SK-N-SH treated with all-trans-retinoic acid at 6 μM for 48 hours (cell line): ENCODE results near the gene CFAP74.

Experiments used
- ATAC-seq: fragments of 200-7000 bp; cut with Tn5 transposase; 3 replicates; pipeline ENCODE4 v1.9.1; 2020; ENCODE audit warnings: mild to moderate bottlenecking, moderate library complexity
- ARNTL ChIP-seq: fragments of 450-650 bp; formaldehyde crosslinking; IDR thresholded peaks from 2 replicates; pipeline ENCODE4 v1.5.0; 2020; ENCODE audit warnings: low read depth, mild to moderate bottlenecking, moderate library complexity, borderline replicate concordance
- BACH2 ChIP-seq: fragments of 250-450 bp; sonication (Bioruptor Pico); IDR thresholded peaks from 2 replicates; pipeline ENCODE4 v1.9.0; 2021; ENCODE audit warnings: mild to moderate bottlenecking, borderline replicate concordance
- CSDC2 ChIP-seq: fragments of 250-450 bp; sonication (Bioruptor Pico); IDR thresholded peaks from 2 replicates; pipeline ENCODE4 v1.5.0; 2020; ENCODE audit warnings: mild to moderate bottlenecking, moderate library complexity
- ESRRG ChIP-seq: fragments of 250-450 bp; sonication (Bioruptor Pico); IDR thresholded peaks from 2 replicates; pipeline ENCODE4 v1.6.1; 2021; ENCODE audit warnings: mild to moderate bottlenecking
- GLIS3 ChIP-seq: fragments of 250-450 bp; sonication (Bioruptor Pico); IDR thresholded peaks from 2 replicates; pipeline ENCODE4 v1.5.0; 2020; ENCODE audit warnings: mild to moderate bottlenecking, moderate library complexity
- ISL1 ChIP-seq: fragments of 250-450 bp; sonication (Bioruptor Pico); IDR thresholded peaks from 2 replicates; pipeline ENCODE4 v2.1.2; 2022; ENCODE audit warnings: mild to moderate bottlenecking, moderate library complexity
- OSR1 ChIP-seq: fragments of 250-450 bp; sonication (Bioruptor Pico); IDR thresholded peaks from 2 replicates; pipeline ENCODE4 v1.8.0; 2022; ENCODE audit warnings: moderate library complexity, mild to moderate bottlenecking, inconsistent platforms
- POU6F1 ChIP-seq: fragments of 250-450 bp; sonication (Bioruptor Pico); IDR thresholded peaks from 2 replicates; pipeline ENCODE4 v1.8.0; 2021; ENCODE audit warnings: low read depth, mild to moderate bottlenecking, moderate library complexity, borderline replicate concordance
- PPARA ChIP-seq: fragments of 250-450 bp; sonication (Bioruptor Pico); IDR thresholded peaks from 2 replicates; pipeline ENCODE4 v1.5.0; 2020; ENCODE audit warnings: mild to moderate bottlenecking, borderline replicate concordance
- RARB ChIP-seq: fragments of 250-450 bp; sonication (Bioruptor Pico); IDR thresholded peaks from 2 replicates; pipeline ENCODE4 v1.8.0; 2021; ENCODE audit warnings: mild to moderate bottlenecking, moderate library complexity
- SNAI2 ChIP-seq: fragments of 250-450 bp; sonication (Bioruptor Pico); IDR thresholded peaks from 2 replicates; pipeline ENCODE4 v1.5.0; 2020; ENCODE audit warnings: mild to moderate bottlenecking, moderate library complexity
- TCF4 ChIP-seq: fragments of 250-450 bp; sonication (Bioruptor Pico); IDR thresholded peaks from 2 replicates; pipeline ENCODE4 v1.8.0; 2021; ENCODE audit warnings: mild to moderate bottlenecking, moderate library complexity, borderline replicate concordance
- TOX ChIP-seq: fragments of 250-450 bp; sonication (Bioruptor Pico); IDR thresholded peaks from 2 replicates; pipeline ENCODE4 v1.8.0; 2021; ENCODE audit warnings: mild to moderate bottlenecking, moderate library complexity, borderline replicate concordance
- TSHZ2 ChIP-seq: fragments of 250-450 bp; sonication (Bioruptor Pico); IDR thresholded peaks from 2 replicates; pipeline ENCODE4 v1.5.0; 2020; ENCODE audit warnings: mild to moderate bottlenecking, moderate library complexity
- ZC3H10 ChIP-seq: fragments of 250-450 bp; sonication (Bioruptor Pico); IDR thresholded peaks from 2 replicates; pipeline ENCODE4 v1.5.1; 2021; ENCODE audit warnings: mild to moderate bottlenecking, moderate library complexity
- ZFP3 ChIP-seq: fragments of 250-450 bp; sonication (Bioruptor Pico); IDR thresholded peaks from 2 replicates; pipeline ENCODE4 v1.5.0; 2020; ENCODE audit warnings: mild to moderate bottlenecking, moderate library complexity
- ZFP30 ChIP-seq: fragments of 450-650 bp; formaldehyde crosslinking; IDR thresholded peaks from 2 replicates; pipeline ENCODE4 v1.5.0; 2022; ENCODE audit warnings: mild to moderate bottlenecking, moderate library complexity
- ZNF565 ChIP-seq: fragments of 450-650 bp; formaldehyde crosslinking; conservative IDR thresholded peaks from 2 replicates; pipeline ENCODE4 v1.5.0; 2020; ENCODE audit warnings: low read depth, mild to moderate bottlenecking, moderate library complexity
- ZNF70 ChIP-seq: fragments of 450-650 bp; formaldehyde crosslinking; IDR thresholded peaks from 2 replicates; pipeline ENCODE4 v1.5.0; 2020; ENCODE audit warnings: mild to moderate bottlenecking, moderate library complexity
- ZNF8 ChIP-seq: fragments of 450-650 bp; formaldehyde crosslinking; IDR thresholded peaks from 2 replicates; pipeline ENCODE4 v1.5.0; 2020; ENCODE audit warnings: mild to moderate bottlenecking, moderate library complexity

The CFAP74 gene

GRCh38 chr1:2020310-2020655, 16.7 kb upstream of the CFAP74 start:
- TF ChIP-seq GLIS3 (CRISPR knock-in tag) (no peak), ZNF565 (CRISPR knock-in tag) (no peak), ESRRG (CRISPR knock-in tag) (no peak), ARNTL (CRISPR knock-in tag) (no peak), TOX (CRISPR knock-in tag) (no peak), CSDC2 (CRISPR knock-in tag) (no peak), OSR1 (CRISPR knock-in tag) (no peak)
- TF ChIP-seq, all 23 proteins: peak for 0
- no peak for ATAC-seq

DNA sequence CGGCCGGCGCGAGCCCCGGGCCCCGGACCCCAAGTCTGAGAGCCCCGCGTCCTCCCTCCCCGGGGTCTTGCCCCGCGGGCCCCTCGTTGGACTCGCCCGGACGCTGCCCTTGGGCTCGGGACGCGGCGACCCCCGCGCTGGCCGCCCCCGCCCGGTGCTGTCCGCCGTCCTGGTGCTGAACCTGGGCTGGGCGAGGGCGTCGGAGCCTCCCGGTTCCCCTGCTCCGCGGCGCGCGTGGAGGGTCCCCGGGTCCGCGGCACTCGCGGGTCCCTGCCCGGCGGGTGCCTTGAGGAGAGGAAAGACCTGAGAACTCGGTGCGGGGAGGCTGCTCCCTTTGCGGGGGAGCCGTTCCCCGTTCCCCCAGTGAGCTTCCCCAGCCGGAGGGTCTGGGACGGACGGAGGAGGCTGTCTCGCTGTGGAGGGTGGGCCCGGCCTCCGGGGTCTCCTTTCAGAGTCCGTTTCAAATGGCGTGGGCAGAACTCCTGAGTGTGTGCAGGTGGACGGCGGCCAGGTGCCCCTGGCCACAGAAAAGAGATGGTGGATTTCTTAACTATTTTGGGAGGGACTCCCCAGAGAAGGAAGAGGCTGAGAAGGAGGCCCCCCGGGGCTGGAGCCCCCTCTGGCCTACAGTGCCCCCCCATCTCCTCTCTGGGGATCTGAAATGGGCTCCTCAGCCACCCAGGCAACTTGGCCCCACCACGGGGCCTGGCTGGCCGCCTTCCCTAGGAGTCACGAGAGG, 16.2 kb upstream of the CFAP74 start:
- ATAC-seq, result no peak

DNA sequence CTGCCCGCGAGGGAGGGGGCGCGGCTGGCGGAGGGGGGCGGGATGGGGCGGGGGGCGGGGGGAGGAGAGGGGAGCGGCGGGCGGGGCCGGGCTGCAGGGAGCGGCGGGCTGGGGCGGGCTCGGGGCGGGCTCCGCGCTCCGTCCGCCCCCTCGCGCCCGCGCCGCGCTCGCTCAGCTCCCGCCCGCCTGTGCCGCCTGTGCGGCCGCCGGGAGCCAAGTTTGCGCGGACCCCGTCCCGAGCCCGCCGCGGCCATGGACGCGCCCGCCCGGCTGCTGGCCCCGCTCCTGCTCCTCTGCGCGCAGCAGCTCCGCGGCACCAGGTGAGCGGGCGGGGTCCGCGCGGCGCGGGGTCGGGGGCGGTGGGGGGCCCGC, 15.6 kb upstream of the CFAP74 start, which contains the start of gene GABRD:
GABRD (plus strand) TSS at position 174 of the 372 bp plus-strand sequence; CDS start at position 253, 79 bp downstream.
- ATAC-seq, result 0 out of 3 replicates have a peak, but pooled peaks have one; percentile 29
- no peak for TF ChIP-seq ISL1 (CRISPR knock-in tag)
- no peak for TF ChIP-seq ESRRG (CRISPR knock-in tag)
- TF ChIP-seq ZNF565 (CRISPR knock-in tag), result no peak
- no peak for TF ChIP-seq TCF4 (CRISPR knock-in tag)
- TF ChIP-seq ZFP30, result no peak
- TF ChIP-seq SNAI2 (CRISPR knock-in tag), result no peak
- TF ChIP-seq TSHZ2 (CRISPR knock-in tag), result no peak
- TF ChIP-seq ZNF70 (CRISPR knock-in tag), result no peak
- TF ChIP-seq CSDC2 (CRISPR knock-in tag), result no peak
- no peak for TF ChIP-seq PPARA (CRISPR knock-in tag)
- no peak for TF ChIP-seq OSR1 (CRISPR knock-in tag)
- TF ChIP-seq GLIS3 (CRISPR knock-in tag), result no peak
- TF ChIP-seq POU6F1 (CRISPR knock-in tag), result no peak
- TF ChIP-seq ZFP3 (CRISPR knock-in tag), result no peak
- TF ChIP-seq TOX (CRISPR knock-in tag), result no peak
- no peak for TF ChIP-seq BACH2
- TF ChIP-seq RARB (CRISPR knock-in tag), result no peak

More for the DNA sequence above, 16.2 kb upstream of the CFAP74 start:
- no peak for TF ChIP-seq ZC3H10 (CRISPR knock-in tag)
- no peak for TF ChIP-seq BACH2
- TF ChIP-seq SNAI2 (CRISPR knock-in tag), result no peak
- TF ChIP-seq GLIS3 (CRISPR knock-in tag), result no peak
- no peak for TF ChIP-seq ZNF8 (CRISPR knock-in tag)
- no peak for TF ChIP-seq ISL1 (CRISPR knock-in tag)
- no peak for TF ChIP-seq OSR1 (CRISPR knock-in tag)
- no peak for TF ChIP-seq ZFP30
- no peak for TF ChIP-seq ZNF565 (CRISPR knock-in tag)
- TF ChIP-seq TOX (CRISPR knock-in tag), result no peak
- TF ChIP-seq PPARA (CRISPR knock-in tag), result no peak
- TF ChIP-seq CSDC2 (CRISPR knock-in tag), result no peak
- TF ChIP-seq ESRRG (CRISPR knock-in tag), result no peak
- TF ChIP-seq TCF4 (CRISPR knock-in tag), result no peak
- TF ChIP-seq TSHZ2 (CRISPR knock-in tag), result no peak
- TF ChIP-seq ZNF70 (CRISPR knock-in tag), result no peak
